K562 (cell line): ENCODE results near the gene PAFAH1B1. TPM values are rescaled to one million over a fixed set of nuclear protein-coding genes. Genes with fewer than 3 reads are reported as not detected.

ENCODE experiments used
- ATF3 ChIP-seq, 2 experiments: fragments of 450-650 bp in 1 of 2; sonication (generic) in 1 of 2; formaldehyde crosslinking in 1 of 2; IDR thresholded peaks in 1 of 2; conservative IDR thresholded peaks in 1 of 2; 2 replicates each; pipeline versions ENCODE4 v1.6.1 to v1.8.1; 2016 to 2023; ENCODE audit warnings: mild to moderate bottlenecking in 2 of 2, moderate library complexity in 2 of 2, inconsistent platforms in 1 of 2, missing genetic modification reagents in 1 of 2
- CBX8 ChIP-seq: fragments of 200-600 bp; sonication (generic); IDR thresholded peaks from 2 replicates; pipeline ENCODE4 v1.6.1; 2012; ENCODE audit warnings: borderline replicate concordance, mixed run types, low read depth, mild to moderate bottlenecking, moderate library complexity, mixed read lengths, low read length, control low read depth, inconsistent platforms; ENCODE audit not compliant: poor library complexity, severe bottlenecking; ENCODE audit errors: extremely low read depth
- EP400 ChIP-seq: fragments of 450-650 bp; IDR thresholded peaks from 2 replicates; pipeline ENCODE4 v1.6.1; 2017; ENCODE audit warnings: antibody characterized with exemption, mild to moderate bottlenecking, moderate library complexity
- HNRNPL ChIP-seq: fragments of 200-400 bp; formaldehyde crosslinking; IDR thresholded peaks from 2 replicates; pipeline ENCODE4 v1.6.1; 2017; ENCODE audit warnings: low read depth, mild to moderate bottlenecking, low read length
- PHF8 ChIP-seq: fragments of 200-600 bp; sonication (generic); IDR thresholded peaks from 2 replicates; pipeline ENCODE4 v1.6.1; 2012; ENCODE audit warnings: mixed run types, mild to moderate bottlenecking, inconsistent platforms, low read length, moderate library complexity, borderline replicate concordance
- REST ChIP-seq, 2 experiments: fragments of 450-650 bp; formaldehyde crosslinking in 1 of 2; IDR thresholded peaks; 2 replicates each; pipeline versions ENCODE4 v1.4.0 to v1.6.1; 2014 to 2020; ENCODE audit warnings: mild to moderate bottlenecking in 2 of 2, borderline replicate concordance in 1 of 2, low read depth in 1 of 2
- SPI1 ChIP-seq: IDR thresholded peaks from 2 replicates; pipeline ENCODE4 v1.6.1; 2011; ENCODE audit warnings: low read depth, low read length, control low read depth, borderline replicate concordance
- TGIF2 ChIP-seq: sonication (generic); formaldehyde crosslinking; IDR thresholded peaks from 2 replicates; pipeline ENCODE4 v1.8.1; 2022; ENCODE audit warnings: mild to moderate bottlenecking, missing genetic modification reagents, moderate library complexity
- VEZF1 ChIP-seq: fragments of 200-800 bp; sonication (Bioruptor generic); IDR thresholded peaks from 2 replicates; pipeline ENCODE4 v1.6.1; 2017; ENCODE audit warnings: missing genetic modification characterization, missing compliant biosample characterization
- ZFX ChIP-seq: sonication (generic); formaldehyde crosslinking; IDR thresholded peaks from 2 replicates; pipeline ENCODE4 v1.8.0; 2022; ENCODE audit warnings: mild to moderate bottlenecking, missing genetic modification reagents, moderate library complexity
- ZNF134 ChIP-seq: fragments of 250-450 bp; sonication (Bioruptor Pico); conservative IDR thresholded peaks from 2 replicates; pipeline ENCODE4 v1.4.0; 2020
- ZNF24 ChIP-seq: fragments of 450-650 bp; IDR thresholded peaks from 2 replicates; pipeline ENCODE4 v1.6.1; 2016
- ZNF3 ChIP-seq: fragments of 250-450 bp; sonication (Bioruptor Pico); IDR thresholded peaks from 2 replicates; pipeline ENCODE4 v1.5.0; 2021; ENCODE audit warnings: mild to moderate bottlenecking, moderate library complexity
- ZNF707 ChIP-seq: fragments of 250-450 bp; sonication (Bioruptor Pico); conservative IDR thresholded peaks from 2 replicates; pipeline ENCODE4 v1.8.0; 2022; ENCODE audit warnings: inconsistent platforms, mild to moderate bottlenecking, moderate library complexity
- polyA plus RNA-seq, 8 experiments: library from polyadenylated mRNA; depleted of rRNA in 4 of 8; stranded (reverse) in 5 of 8; unstranded in 3 of 8; fragments of >200 nt; fragmentation: Nextera tagmentation in 2 of 8; fragmentation: Illumina TruSeq in 1 of 8; extraction: Ambion mirVana in 2 of 8; extraction: Trizol in 1 of 8; gene quantifications; 2 replicates each; pipeline versions ENCODE4 v1.2.1 to v1.2.3, GENCODE V29; 2011 to 2014; ENCODE audit warnings: inconsistent platforms in 1 of 8, missing spikeins in 1 of 8
- total RNA-seq, 7 experiments: library from RNA; depleted of rRNA in 6 of 7; stranded (reverse); fragments of >200 nt in 6 of 7; fragmentation: Illumina TruSeq in 2 of 7; extraction: Trizol in 2 of 7; gene quantifications; 2 replicates each; pipeline versions ENCODE4 v1.2.1 to v1.2.3, GENCODE V29; 2011 to 2021; ENCODE audit warnings: low replicate concordance in 1 of 7

PAFAH1B1 gene
- total and polyA plus RNA-seq, 9 of the 15 experiments (the other 6 are each of a cell fraction or from before 2014, with no cell fraction given), result 23.3 to 66.4 (median 40.2) TPM

- TF ChIP-seq VEZF1 (CRISPR knock-in tag), result peak; percentile 91
- TF ChIP-seq ZNF3, result no peak
- TF ChIP-seq HNRNPL, result peak; percentile 79; the same call in 1 of the 2 replicates
- TF ChIP-seq PHF8, result peak; percentile 71; the same call in 1 of the 2 replicates
- TF ChIP-seq ZNF24, result no peak
- peak; percentile 68; the same call in 1 of the 2 replicates for TF ChIP-seq EP400
- peak; percentile 65 for TF ChIP-seq REST (IDR thresholded peaks at IDR 0.05; ENCODE audit: borderline replicate concordance)
- 0 out of 2 replicates have a peak, but pooled peaks have one; percentile 71 for TF ChIP-seq REST (CRISPR knock-in tag; IDR thresholded peaks at IDR 0.05; ENCODE audit: low read depth)
- no peak for TF ChIP-seq ZNF134 (CRISPR knock-in tag)
- no peak for TF ChIP-seq CBX8
- TF ChIP-seq ATF3 (IDR thresholded peaks at IDR 0.05), result 0 out of 2 replicates have a peak, but pooled peaks have one; percentile 19
- no peak for TF ChIP-seq ATF3 (CRISPR knock-in tag; conservative IDR thresholded peaks at IDR 0.05)
- no peak for TF ChIP-seq SPI1
- no peak for TF ChIP-seq ZNF707
- peak; percentile 67 for TF ChIP-seq ZFX
- TF ChIP-seq TGIF2 (CRISPR knock-in tag), result no peak
Observed at GRCh38 chr17:2711608-2712299, 118.3 kb downstream of the PAFAH1B1 start, which contains the start of gene CLUH (continued).
